PC-9 (cell line): Measurements from ENCODE around the gene SCCPDH. TPM values are rescaled to one million over a fixed set of nuclear protein-coding genes. Genes with fewer than 3 reads are reported as not detected.

ENCODE experiments used
- BruUV-seq: library from RNA; stranded (reverse); fragments of 400-500 nt; replicated peaks from 2 replicates; lab custom pipeline; 2021; lab: Mats Ljungman, UMichigan
- CTCF ChIA-PET: fragments of 300-600 bp; sonication (Branson Sonifier 250); formaldehyde crosslinking; loops from one replicate; lab custom pipeline; 2022; ENCODE audit warnings: antibody characterized with exemption; lab: Charles Lee
- POLR2A ChIA-PET: fragments of 300-600 bp; sonication (Branson Sonifier 250); formaldehyde crosslinking; loops from one replicate; lab custom pipeline; 2022; ENCODE audit warnings: antibody characterized with exemption; ENCODE audit not compliant: unreplicated experiment; lab: Charles Lee
- DNase-seq, 2 experiments: peaks; one replicate each; pipeline versions ENCODE4 v3.0.0 to v3.0.0-alpha.2; 2015 to 2022; ENCODE audit warnings: mixed read lengths in 1 of 2
- H2AFZ ChIP-seq: fragments of 200-600 bp; sonication (generic); 2 replicates; pipeline ENCODE4 v1.8.1; 2017; ENCODE audit warnings: antibody characterized with exemption
- H3F3A ChIP-seq: fragments of 200-600 bp; sonication (generic); 2 replicates; pipeline ENCODE4 v1.8.1; 2017; ENCODE audit warnings: antibody characterized with exemption, mild to moderate bottlenecking, low read depth; ENCODE audit not compliant: insufficient read depth
- H3K27ac ChIP-seq: fragments of 200-600 bp; sonication (generic); 2 replicates; pipeline ENCODE4 v1.6.1; 2016; ENCODE audit warnings: mixed run types
- H3K27me3 ChIP-seq: fragments of 200-600 bp; sonication (generic); 2 replicates; pipeline ENCODE4 v1.6.1; 2016; ENCODE audit warnings: low read depth, mixed run types; ENCODE audit not compliant: insufficient read depth
- H3K36me3 ChIP-seq: fragments of 200-600 bp; sonication (generic); 2 replicates; pipeline ENCODE4 v1.6.1; 2016; ENCODE audit warnings: low read depth, mixed run types
- H3K4me1 ChIP-seq: fragments of 200-600 bp; sonication (generic); replicated peaks from 2 replicates; pipeline ENCODE4 v1.6.1; 2016; ENCODE audit warnings: mixed run types; ENCODE audit not compliant: insufficient read depth
- H3K4me2 ChIP-seq: fragments of 200-600 bp; sonication (generic); 2 replicates; pipeline ENCODE4 v1.6.1; 2017; ENCODE audit warnings: mixed run types
- H3K4me3 ChIP-seq: fragments of 200-600 bp; sonication (generic); 2 replicates; pipeline ENCODE4 v1.6.1; 2016; ENCODE audit warnings: mixed run types
- H3K79me2 ChIP-seq: fragments of 200-600 bp; sonication (generic); 2 replicates; pipeline ENCODE4 v1.6.1; 2017; ENCODE audit warnings: low read depth, mixed run types
- H3K9me2 ChIP-seq: fragments of 200-600 bp; sonication (generic); 2 replicates; pipeline ENCODE4 v1.8.1; 2017; ENCODE audit warnings: mild to moderate bottlenecking; ENCODE audit not compliant: insufficient read depth
- H3K9me3 ChIP-seq: fragments of 200-600 bp; sonication (generic); 2 replicates; pipeline ENCODE4 v1.8.1; 2016; ENCODE audit warnings: low read depth; ENCODE audit not compliant: insufficient read depth
- H4K20me1 ChIP-seq: fragments of 200-600 bp; sonication (generic); 2 replicates; pipeline ENCODE4 v1.8.1; 2017; ENCODE audit not compliant: insufficient read depth
- EZH2 ChIP-seq: fragments of 200-600 bp; sonication (generic); IDR thresholded peaks from 2 replicates; pipeline ENCODE4 v1.8.0; 2017; ENCODE audit warnings: antibody characterized with exemption, low read depth
- intact Hi-C: fragments of 100-400 bp; cut with micrococcal nuclease; formaldehyde crosslinking; loops from one replicate; pipeline ENCODE4 v1.10.0; 2022; ENCODE audit not compliant: unreplicated experiment
- total RNA-seq: library from RNA; stranded (reverse); gene quantifications from 2 replicates; pipeline ENCODE4 v1.2.3, GENCODE V29; 2021
- TF ChIP-seq, protein P1 (sequence below): fragments of 200-600 bp; sonication (generic); conservative IDR thresholded peaks from 2 replicates; pipeline ENCODE4 v1.6.1; 2017; ENCODE audit warnings: mixed run types, antibody characterized with exemption, mild to moderate bottlenecking, moderate library complexity

Gene SCCPDH
- total RNA-seq, 1 experiment from 2014 or later: 17.2 TPM

DNA sequence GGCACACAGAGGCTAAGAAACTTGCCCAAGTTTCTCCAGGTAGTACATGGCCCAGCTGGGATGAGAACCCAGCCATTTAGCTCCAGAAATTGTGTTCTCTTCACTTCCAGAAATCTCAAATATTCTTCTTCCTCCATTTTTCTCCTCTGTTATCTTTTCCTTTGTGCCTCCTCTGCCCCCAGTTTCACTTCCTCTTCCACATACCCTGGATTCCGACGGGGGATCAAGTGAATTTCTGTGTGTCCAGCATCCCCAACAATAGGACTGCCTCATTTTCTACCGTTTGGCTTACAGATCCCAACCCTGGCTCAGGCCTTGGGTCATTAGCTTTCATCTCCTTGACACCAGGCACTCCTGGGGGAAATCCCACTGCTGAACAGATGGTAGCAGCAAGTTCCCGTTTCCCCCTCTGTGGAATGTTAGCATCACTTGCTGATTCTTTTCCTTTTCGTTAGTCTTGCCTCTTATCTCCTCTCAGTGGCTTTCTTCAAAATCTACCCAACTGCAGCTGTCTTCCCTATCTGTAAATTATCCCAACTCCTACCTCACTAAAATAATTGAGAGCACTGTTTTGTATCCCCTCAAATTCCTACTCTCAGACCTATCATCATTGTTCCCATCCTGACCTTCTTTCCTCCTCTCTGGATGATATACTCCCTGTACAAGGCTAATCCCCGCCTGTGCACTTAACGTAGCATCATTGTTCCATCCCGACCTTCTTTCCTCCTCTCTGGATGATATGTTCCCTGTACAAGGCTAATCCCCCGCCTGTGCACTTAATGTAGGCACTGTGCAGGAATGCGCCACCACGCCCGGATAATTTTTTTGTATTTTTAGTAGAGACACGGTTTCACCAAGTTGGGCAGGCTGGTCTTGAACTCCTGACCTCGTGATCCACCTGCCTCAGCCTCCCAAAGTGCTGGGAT lies 36.5 kb downstream of the SCCPDH start:
- no TSS peak for BruUV-seq
- POLR2A ChIA-PET: no interaction called here
- intact Hi-C loops: no loop called here

DNA sequence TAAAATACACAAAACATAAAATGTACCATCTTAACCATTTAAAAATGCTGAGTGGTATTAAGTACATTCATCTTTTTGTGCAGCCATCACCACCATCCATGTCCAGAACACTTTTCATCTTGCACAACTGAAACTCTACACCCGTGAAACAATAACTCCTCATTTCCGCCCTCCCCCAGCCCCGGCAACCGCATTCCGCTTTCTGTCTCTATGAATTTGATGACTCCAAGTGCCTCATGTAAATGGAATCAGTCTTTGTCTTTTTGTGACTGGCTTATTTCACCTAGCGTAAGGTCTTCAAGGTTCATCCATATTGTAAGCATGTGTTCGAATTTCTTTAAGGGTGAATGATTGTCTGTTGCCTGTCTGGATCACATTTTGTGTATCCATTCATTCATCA lies 37.2 kb downstream of the SCCPDH start:
- TF ChIP-seq, protein P1, sequence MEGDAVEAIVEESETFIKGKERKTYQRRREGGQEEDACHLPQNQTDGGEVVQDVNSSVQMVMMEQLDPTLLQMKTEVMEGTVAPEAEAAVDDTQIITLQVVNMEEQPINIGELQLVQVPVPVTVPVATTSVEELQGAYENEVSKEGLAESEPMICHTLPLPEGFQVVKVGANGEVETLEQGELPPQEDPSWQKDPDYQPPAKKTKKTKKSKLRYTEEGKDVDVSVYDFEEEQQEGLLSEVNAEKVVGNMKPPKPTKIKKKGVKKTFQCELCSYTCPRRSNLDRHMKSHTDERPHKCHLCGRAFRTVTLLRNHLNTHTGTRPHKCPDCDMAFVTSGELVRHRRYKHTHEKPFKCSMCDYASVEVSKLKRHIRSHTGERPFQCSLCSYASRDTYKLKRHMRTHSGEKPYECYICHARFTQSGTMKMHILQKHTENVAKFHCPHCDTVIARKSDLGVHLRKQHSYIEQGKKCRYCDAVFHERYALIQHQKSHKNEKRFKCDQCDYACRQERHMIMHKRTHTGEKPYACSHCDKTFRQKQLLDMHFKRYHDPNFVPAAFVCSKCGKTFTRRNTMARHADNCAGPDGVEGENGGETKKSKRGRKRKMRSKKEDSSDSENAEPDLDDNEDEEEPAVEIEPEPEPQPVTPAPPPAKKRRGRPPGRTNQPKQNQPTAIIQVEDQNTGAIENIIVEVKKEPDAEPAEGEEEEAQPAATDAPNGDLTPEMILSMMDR: no peak
- TF ChIP-seq EZH2: no peak
- Histone ChIP-seq H3K4me2 (no peak overlapping the region), H4K20me1 (no peaks in the 10 kb centered on the region), H3K9me2 (no peaks in the 10 kb centered on the region), H3F3A (no peaks in the 10 kb centered on the region), H3K4me3 (no peak overlapping the region), H3K36me3 (no peaks in the 10 kb centered on the region), H3K79me2 (no peaks in the 10 kb centered on the region), H3K4me1 (no peaks in the 10 kb centered on the region), H3K27ac (no peak overlapping the region), H3K27me3 (no peaks in the 10 kb centered on the region), H3K9me3 (no peaks in the 10 kb centered on the region), H2AFZ (no peak overlapping the region)
- no peak for DNase-seq
- no TSS peak for BruUV-seq
- intact Hi-C loops: no loop called here
- ChIA-PET POLR2A (no interaction called here), CTCF (no interaction called here)

More for the DNA sequence above, 36.5 kb downstream of the SCCPDH start:
- no peak overlapping the region for H3K4me3 ChIP-seq
- no peak overlapping the region for H3K27ac ChIP-seq
- H3K36me3 ChIP-seq: no peaks in the 10 kb centered on the region
- H3K4me1 ChIP-seq: no peaks in the 10 kb centered on the region
- H3K9me3 ChIP-seq: no peaks in the 10 kb centered on the region
- TF ChIP-seq, protein P1: no peak
- TF ChIP-seq EZH2: no peak
- H2AFZ ChIP-seq: no peak overlapping the region
- H3K79me2 ChIP-seq: no peaks in the 10 kb centered on the region
- no peaks in the 10 kb centered on the region for H4K20me1 ChIP-seq
- no peak for DNase-seq
- no peak overlapping the region for H3K4me2 ChIP-seq
- CTCF ChIA-PET: no interaction called here
- H3K9me2 ChIP-seq: no peaks in the 10 kb centered on the region
- H3F3A ChIP-seq: no peaks in the 10 kb centered on the region
- no peaks in the 10 kb centered on the region for H3K27me3 ChIP-seq

DNA sequence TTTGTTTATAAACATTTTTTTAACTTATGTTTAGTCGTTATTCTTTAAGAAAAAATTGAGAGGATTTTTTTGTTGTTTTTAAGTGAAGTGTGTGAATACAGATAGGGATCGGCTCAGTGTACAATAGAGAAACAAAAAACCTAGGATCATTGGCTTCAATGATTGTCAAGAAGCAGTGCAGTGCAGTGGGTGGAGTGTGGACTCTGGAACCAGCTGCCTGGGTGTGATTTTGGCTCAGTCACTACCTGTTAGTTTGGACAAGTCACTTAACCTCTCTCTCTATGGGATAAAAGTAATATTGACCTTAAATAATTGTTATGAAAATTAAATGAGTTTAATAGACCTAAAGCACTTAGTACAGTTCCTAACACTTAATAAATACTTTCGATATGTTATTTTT lies 41.3 kb downstream of the SCCPDH start:
- Histone ChIP-seq H3K9me2 (no peaks in the 10 kb centered on the region), H3K4me2 (no peak overlapping the region), H2AFZ (no peak overlapping the region), H3K36me3 (no peaks in the 10 kb centered on the region), H3K9me3 (no peaks in the 10 kb centered on the region), H4K20me1 (no peaks in the 10 kb centered on the region), H3K4me3 (no peak overlapping the region), H3K27me3 (no peaks in the 10 kb centered on the region), H3F3A (no peaks in the 10 kb centered on the region), H3K27ac (no peak overlapping the region), H3K4me1 (no peaks in the 10 kb centered on the region), H3K79me2 (no peaks in the 10 kb centered on the region)
- DNase-seq: no peak
- BruUV-seq: no TSS peak
- intact Hi-C loops: no loop called here
- ChIA-PET POLR2A (no interaction called here), CTCF (no interaction called here)
- TF ChIP-seq EZH2: no peak
- TF ChIP-seq, protein P1: no peak
